Esophagus muscularis mucosa (tissue), 4 donors: ENCODE results near the gene SMOC1. TPM values are rescaled to one million over a fixed set of nuclear protein-coding genes. Genes with fewer than 3 reads are reported as not detected.

Experiments used
- DNase-seq: peaks from one replicate; pipeline ENCODE4 v3.0.0-alpha.2; 2017; ENCODE audit errors: extremely low spot score
- H3K27ac ChIP-seq, 4 donors: fragments of 200-600 bp; sonication (generic); replicated peaks in 1 of 4; 1 replicate in 3 of 4; 2 replicates in 1 of 4; pipeline ENCODE4 v1.5.1; 2016 to 2019; ENCODE audit warnings: mild to moderate bottlenecking in 1 of 4
- H3K27me3 ChIP-seq, 4 donors: fragments of 200-600 bp; sonication (generic); one replicate each; pipeline versions ENCODE4 v1.5.1 to v1.6.0; 2016 to 2019
- H3K36me3 ChIP-seq, 4 donors: fragments of 200-600 bp; sonication (generic); one replicate each; pipeline ENCODE4 v1.5.1; 2016 to 2019
- H3K4me1 ChIP-seq, 4 donors: fragments of 200-600 bp; sonication (generic); one replicate each; pipeline ENCODE4 v1.5.1; 2016 to 2019
- H3K4me3 ChIP-seq, 4 donors: fragments of 200-600 bp; sonication (generic); 1 replicate in 2 of 4; 2 replicates in 2 of 4; pipeline ENCODE4 v1.5.1; 2016 to 2019; ENCODE audit warnings: mild to moderate bottlenecking in 4 of 4, moderate library complexity in 1 of 4
- H3K9me3 ChIP-seq, 4 donors: fragments of 200-600 bp; sonication (generic); 1 replicate in 3 of 4; 2 replicates in 1 of 4; pipeline ENCODE4 v1.5.1; 2016 to 2019
- CTCF ChIP-seq, 3 experiments: fragments of 200-600 bp in 2 of 3; fragments of 450-650 bp in 1 of 3; sonication (generic) in 2 of 3; IDR thresholded peaks; one replicate each; pipeline ENCODE4 v1.5.1; 2017 to 2019; ENCODE audit warnings: antibody characterized with exemption in 3 of 3, mild to moderate bottlenecking in 2 of 3, moderate library complexity in 1 of 3
- EP300 ChIP-seq: sonication (generic); formaldehyde crosslinking; IDR thresholded peaks from one replicate; pipeline ENCODE4 v1.6.1; 2017; ENCODE audit warnings: antibody characterized with exemption
- POLR2A ChIP-seq: fragments of 450-650 bp; IDR thresholded peaks from one replicate; pipeline ENCODE4 v1.6.1; 2017; ENCODE audit warnings: antibody characterized with exemption, moderate library complexity, mild to moderate bottlenecking, low read depth
- POLR2AphosphoS5 ChIP-seq, 2 donors: sonication (generic); formaldehyde crosslinking; IDR thresholded peaks; one replicate each; pipeline ENCODE4 v1.6.1; 2017; ENCODE audit warnings: antibody characterized with exemption in 2 of 2
- WGBS: methylation state at CpG from one replicate; pipeline ENCODE4 v1.1.5; 2018; 5-methylcytosine and 5-hydroxymethylcytosine counted together
- intact Hi-C: fragments of 100-400 bp; cut with DNase I; formaldehyde crosslinking; loops from one replicate; pipeline ENCODE4 v1.15.1; 2023
- total RNA-seq, 4 donors: library from RNA; depleted of rRNA; stranded (reverse); fragments of >200 nt; gene quantifications; one replicate each; pipeline versions ENCODE4 v1.1.0 to v1.2.1, GENCODE V29; 2016

SMOC1 gene
- total RNA-seq, 4 donors from 2014 or later = under 0.01 to 1.8 (median 0.51) TPM

GRCh38 chr14:69991422-69991821 is 112.2 kb downstream of the SMOC1 start:
- TF ChIP-seq CTCF (IDR thresholded peaks at IDR 0.05) (no peak), EP300 (no peak), POLR2A (no peak)
- Histone ChIP-seq H3K36me3 (no peaks in the 10 kb centered on the region), H3K27ac (no peak overlapping the region), H3K4me1 (peaks cover 0 to 13% (median 3%) of the 10 kb centered on the region in 4 donors), H3K4me3 (no peak overlapping the region), H3K9me3 (no peaks in the 10 kb centered on the region), H3K27me3 (peaks cover 0 to 5% (median 0%) of the 10 kb centered on the region in 4 donors)
- DNase-seq = no peak
- intact Hi-C loops = no loop called here

DNA sequence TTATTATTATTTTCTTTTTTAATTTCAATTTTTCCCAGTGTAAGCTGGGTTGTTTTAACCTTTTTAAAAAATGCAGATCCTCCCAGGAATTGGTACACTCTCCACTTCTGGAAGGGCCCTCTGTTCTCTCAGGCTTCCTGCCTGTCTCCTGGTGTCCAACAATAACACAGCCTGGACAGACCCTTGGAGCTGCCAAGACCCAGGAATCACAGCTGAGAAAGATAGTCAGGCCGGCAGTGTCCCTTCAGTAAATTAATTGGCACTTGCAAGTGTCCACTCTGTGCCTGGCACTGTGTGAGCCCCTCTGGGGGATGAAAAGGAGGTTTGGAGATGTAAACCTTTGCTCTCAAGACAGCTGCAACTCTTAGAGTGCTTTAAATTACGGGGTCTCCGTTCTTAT is 113.3 kb downstream of the SMOC1 start:
- TF ChIP-seq POLR2A = no peak
- TF ChIP-seq POLR2AphosphoS5 (IDR thresholded peaks at IDR 0.05) = no peak
- no peak for TF ChIP-seq EP300
- TF ChIP-seq CTCF (IDR thresholded peaks at IDR 0.05) = no peak
- WGBS = 66% methylated on average over 3 of the region's 3 CpGs
- Histone ChIP-seq H3K27me3 (no peaks in the 10 kb centered on the region), H3K4me3 (no peak overlapping the region), H3K36me3 (no peaks in the 10 kb centered on the region), H3K4me1 (peaks cover 0 to 16% (median 4%) of the 10 kb centered on the region in 4 donors), H3K9me3 (no peaks in the 10 kb centered on the region), H3K27ac (no peak overlapping the region)
- intact Hi-C loops = no loop called here
- DNase-seq = no peak

- H3K4me1 ChIP-seq = peaks cover 0 to 23% (median 11%) of the 10 kb centered on the region in 4 donors
- intact Hi-C loops = no loop called here
- no peaks in the 10 kb centered on the region for H3K27me3 ChIP-seq
- H3K27ac ChIP-seq = no peak overlapping the region
- H3K36me3 ChIP-seq = no peaks in the 10 kb centered on the region
- WGBS = 92% methylated on average over 2 of the region's 2 CpGs
- H3K4me3 ChIP-seq = no peak overlapping the region
- no peak for DNase-seq
- TF ChIP-seq POLR2AphosphoS5 (IDR thresholded peaks at IDR 0.05) (no peak), POLR2A (no peak), CTCF (IDR thresholded peaks at IDR 0.05) (no peak), EP300 (no peak)
- H3K9me3 ChIP-seq = no peaks in the 10 kb centered on the region
Measured at GRCh38 chr14:69993326-69993725, 114.1 kb downstream of the SMOC1 start.

- Histone ChIP-seq H3K4me1 (peaks cover 0 to 25% (median 14%) of the 10 kb centered on the region in 4 donors), H3K9me3 (no peaks in the 10 kb centered on the region), H3K4me3 (no peak overlapping the region), H3K36me3 (no peaks in the 10 kb centered on the region), H3K27ac (no peak overlapping the region), H3K27me3 (no peaks in the 10 kb centered on the region)
- TF ChIP-seq EP300 (no peak), POLR2AphosphoS5 (IDR thresholded peaks at IDR 0.05) (no peak)
- intact Hi-C loops = no loop called here
- WGBS = 31% methylated on average over 4 of the region's 4 CpGs
- no peak for DNase-seq
Measured at GRCh38 chr14:69994002-69994401, 114.8 kb downstream of the SMOC1 start.

GRCh38 chr14:69996216-69996615 is 117.0 kb downstream of the SMOC1 start:
- Histone ChIP-seq H3K36me3 (no peaks in the 10 kb centered on the region), H3K27ac (no peak overlapping the region), H3K9me3 (no peaks in the 10 kb centered on the region), H3K4me1 (peaks cover 0 to 21% (median 15%) of the 10 kb centered on the region in 4 donors), H3K4me3 (no peak overlapping the region), H3K27me3 (no peaks in the 10 kb centered on the region)
- intact Hi-C loops = no loop called here
- no peak for DNase-seq
- 88% methylated on average over 1 of the region's 1 CpG for WGBS
- TF ChIP-seq POLR2A = no peak
- no peak for TF ChIP-seq EP300
- no peak for TF ChIP-seq POLR2AphosphoS5 (IDR thresholded peaks at IDR 0.05)
- TF ChIP-seq CTCF (IDR thresholded peaks at IDR 0.05) = no peak
